ENCODE measurements around the gene CHRD.

The CHRD gene

GRCh38 chr3:184360929-184361531 is 18.8 kb upstream of the CHRD start:
- no peak for DNase-seq (ENCODE audit: low read depth in 2 of 2)

- no peak for DNase-seq (ENCODE audit: low read depth in 2 of 2)
Measured at GRCh38 chr3:184361532-184361931, 18.3 kb upstream of the CHRD start, which contains the start of the genes CLCN2 and POLR2H. TSS of gene CLCN2 (minus strand) at chr3:184361605. CDS start at chr3:184361479, 126 bp downstream. TSS of gene POLR2H (plus strand) at chr3:184361710. CDS start at chr3:184363493, 1,783 bp downstream.

GRCh38 chr3:184361932-184362667 is 17.8 kb upstream of the CHRD start:
- DNase-seq (ENCODE audit: low read depth in 2 of 2), result no peak

- DNase-seq (ENCODE audit: low read depth in 2 of 2), result peak; percentile 94
Measured at GRCh38 chr3:184362668-184363546, 16.9 kb upstream of the CHRD start.

DNA sequence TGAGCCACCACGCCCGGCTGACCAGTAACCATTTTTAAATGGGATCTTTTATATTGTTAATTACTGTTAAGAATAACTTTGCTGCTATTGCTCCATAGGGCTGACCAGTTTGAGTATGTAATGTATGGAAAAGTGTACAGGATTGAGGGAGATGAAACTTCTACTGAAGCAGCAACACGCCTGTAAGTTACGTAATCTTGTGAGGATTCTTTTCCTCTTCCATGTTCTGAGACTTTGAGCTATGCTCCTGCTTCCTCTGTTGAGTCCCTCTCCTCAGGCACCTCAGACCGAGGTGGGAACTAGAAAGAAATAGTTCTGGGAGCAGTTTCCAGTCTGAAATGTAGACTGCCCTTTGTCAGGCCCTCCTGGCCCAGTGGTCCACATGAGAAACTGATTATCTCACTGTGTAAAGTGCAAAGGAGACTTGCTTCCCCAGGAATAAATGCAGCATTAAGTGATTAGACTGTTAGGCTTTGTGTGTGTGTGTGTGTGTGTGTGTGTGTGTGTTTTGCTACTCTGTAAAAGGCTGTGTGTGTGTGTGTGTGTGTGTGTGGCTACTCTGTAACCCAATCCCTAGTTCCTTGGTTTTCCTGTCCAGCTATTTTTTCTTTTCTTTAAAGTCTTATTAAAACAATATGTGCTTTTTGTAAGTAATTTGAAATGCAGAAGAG is 13.1 kb upstream of the CHRD start:
- no peak for DNase-seq (ENCODE audit: low read depth in 2 of 2)

DNA sequence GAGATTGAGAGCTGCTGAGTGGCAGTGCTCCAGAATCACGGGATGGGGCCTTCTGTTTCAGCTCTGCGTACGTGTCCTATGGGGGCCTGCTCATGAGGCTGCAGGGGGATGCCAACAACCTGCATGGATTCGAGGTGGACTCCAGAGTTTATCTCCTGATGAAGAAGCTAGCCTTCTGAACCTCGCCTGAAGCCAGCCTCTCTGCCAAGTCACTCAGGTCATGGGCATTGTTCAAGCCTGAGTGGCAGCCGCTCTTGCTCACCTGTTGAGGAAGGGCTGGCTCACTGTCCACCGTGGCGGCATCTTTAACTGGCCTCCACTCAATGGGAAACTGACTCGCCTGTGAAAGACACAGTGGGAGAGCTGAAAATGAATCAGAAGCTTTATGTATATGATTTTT is 11.7 kb upstream of the CHRD start:
- no peak for DNase-seq (ENCODE audit: low read depth in 2 of 2)

- DNase-seq (ENCODE audit: low read depth in 2 of 2), result no peak
Measured at GRCh38 chr3:184368586-184369183, 11.2 kb upstream of the CHRD start.

DNA sequence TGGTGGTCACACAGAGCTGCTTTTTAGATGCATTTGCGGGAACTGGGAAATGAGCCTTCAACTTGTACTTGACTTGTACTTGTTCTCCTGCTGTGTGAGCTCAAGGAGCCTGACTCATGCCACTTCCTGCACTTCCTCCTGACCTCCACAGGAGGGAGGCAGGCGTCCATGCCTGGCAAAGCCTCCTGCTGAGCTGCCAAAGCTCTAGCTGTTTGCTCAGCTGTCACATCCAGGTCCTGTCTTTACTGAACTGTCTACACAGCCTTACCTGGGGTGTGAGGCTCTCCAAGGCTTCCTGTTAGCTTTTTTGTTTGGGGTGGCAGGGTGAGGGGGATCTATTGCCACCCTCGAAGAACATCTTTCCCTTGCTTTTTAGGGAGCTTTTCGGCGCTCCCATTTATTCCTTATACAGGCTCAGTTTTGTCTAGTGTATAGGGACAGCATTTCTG is 8.3 kb upstream of the CHRD start:
- no peak for DNase-seq (ENCODE audit: low read depth in 2 of 2)

GRCh38 chr3:184372296-184372821 is 7.5 kb upstream of the CHRD start:
- DNase-seq (ENCODE audit: low read depth in 2 of 2), result no peak

DNA sequence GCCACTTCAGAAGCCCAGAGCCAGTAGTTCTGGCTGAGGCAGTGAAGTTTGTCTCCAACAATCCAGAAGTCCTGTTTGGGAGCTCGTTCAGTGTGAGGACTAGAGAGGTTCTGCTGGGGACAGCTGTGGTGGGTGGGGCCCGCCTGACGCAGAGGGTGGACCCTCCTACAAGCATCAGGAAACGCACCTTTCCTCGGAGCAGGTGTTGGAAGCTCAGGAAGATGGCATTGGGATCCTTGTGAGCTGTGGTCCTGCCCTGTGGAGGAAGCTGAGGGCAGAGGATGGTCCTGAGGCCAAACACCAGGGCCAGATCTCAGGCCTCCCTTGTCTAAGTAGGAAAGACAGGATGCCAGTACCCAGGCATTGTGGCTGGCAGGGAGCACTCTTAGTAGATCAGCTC is 6.9 kb upstream of the CHRD start:
- no peak for DNase-seq (ENCODE audit: low read depth in 2 of 2)

- no peak for DNase-seq (ENCODE audit: low read depth in 2 of 2)
Measured at GRCh38 chr3:184373422-184373821, 6.4 kb upstream of the CHRD start.

- DNase-seq (ENCODE audit: low read depth in 2 of 2), result no peak
Measured at GRCh38 chr3:184375747-184376461, 4.0 kb upstream of the CHRD start.

DNA sequence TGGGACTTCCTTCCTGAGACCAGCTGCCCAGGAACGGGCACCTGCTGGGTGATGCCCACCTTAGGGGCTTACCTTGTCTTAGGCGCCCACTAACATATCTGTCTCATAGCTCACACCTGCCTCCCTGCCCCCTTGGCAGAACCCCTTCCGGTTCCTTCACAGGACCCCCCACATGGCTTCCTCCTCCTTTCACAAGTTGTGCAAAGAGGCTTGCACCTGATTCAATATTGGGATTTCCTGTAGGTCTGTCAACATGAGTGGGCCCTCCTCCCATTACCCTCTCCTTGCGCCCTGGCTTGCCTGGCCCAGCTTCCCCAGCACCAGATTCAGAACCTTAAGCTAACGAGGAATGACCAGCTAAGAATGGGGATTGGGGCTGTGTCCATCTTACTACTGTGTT is 2.5 kb upstream of the CHRD start:
- DNase-seq (ENCODE audit: low read depth in 2 of 2), result no peak

DNA sequence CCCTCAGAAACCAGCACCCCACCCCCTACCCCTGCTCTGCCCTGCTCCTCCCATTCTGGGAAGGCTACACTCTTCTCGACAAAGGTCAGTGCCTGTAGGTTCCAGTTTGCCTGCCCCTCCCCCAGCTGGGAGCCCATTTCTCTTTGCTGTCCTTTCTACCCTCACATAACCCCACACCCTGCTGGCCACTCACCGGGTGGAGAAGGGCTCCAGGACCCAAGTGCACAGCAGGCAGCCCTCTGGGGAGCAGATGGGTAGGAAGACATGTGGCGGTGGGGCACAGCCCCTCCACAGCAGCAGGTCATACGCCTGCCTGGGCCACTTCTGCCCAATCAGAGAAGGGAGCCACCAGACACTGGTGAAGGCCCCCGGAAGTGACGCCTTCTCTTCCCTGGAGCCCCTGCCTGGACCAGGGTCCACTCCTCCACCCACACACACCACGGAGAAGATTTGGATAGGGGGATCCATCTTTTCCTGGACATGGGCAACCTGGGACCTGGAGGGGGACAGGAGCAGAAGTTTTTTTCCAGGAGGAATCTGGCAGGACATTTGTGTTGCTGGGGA is 1.9 kb upstream of the CHRD start, which contains the start of gene THPO:
Gene THPO, minus strand, starts transcription at position 326 of the 564 bp plus-strand sequence. CDS start 1,948 bp downstream, outside the sequence.
- DNase-seq (ENCODE audit: low read depth in 2 of 2), result no peak

GRCh38 chr3:184378651-184379357 is 1.1 kb upstream of the CHRD start:
- DNase-seq (ENCODE audit: low read depth in 2 of 2), result no peak

DNA sequence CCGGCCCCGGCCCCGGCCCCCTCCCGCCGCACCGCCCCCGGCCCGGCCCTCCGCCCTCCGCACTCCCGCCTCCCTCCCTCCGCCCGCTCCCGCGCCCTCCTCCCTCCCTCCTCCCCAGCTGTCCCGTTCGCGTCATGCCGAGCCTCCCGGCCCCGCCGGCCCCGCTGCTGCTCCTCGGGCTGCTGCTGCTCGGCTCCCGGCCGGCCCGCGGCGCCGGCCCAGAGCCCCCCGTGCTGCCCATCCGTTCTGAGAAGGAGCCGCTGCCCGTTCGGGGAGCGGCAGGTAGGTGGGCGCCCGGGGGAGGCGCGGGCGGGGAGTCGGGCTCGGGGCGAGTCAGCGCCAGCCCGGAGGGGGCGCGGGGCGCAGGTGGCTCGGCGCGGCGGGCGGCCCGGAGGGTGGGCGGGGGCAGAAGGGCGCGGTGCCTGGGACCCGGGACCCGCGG is 352 bp downstream of the CHRD start:
- no peak for DNase-seq (ENCODE audit: low read depth in 2 of 2)

DNA sequence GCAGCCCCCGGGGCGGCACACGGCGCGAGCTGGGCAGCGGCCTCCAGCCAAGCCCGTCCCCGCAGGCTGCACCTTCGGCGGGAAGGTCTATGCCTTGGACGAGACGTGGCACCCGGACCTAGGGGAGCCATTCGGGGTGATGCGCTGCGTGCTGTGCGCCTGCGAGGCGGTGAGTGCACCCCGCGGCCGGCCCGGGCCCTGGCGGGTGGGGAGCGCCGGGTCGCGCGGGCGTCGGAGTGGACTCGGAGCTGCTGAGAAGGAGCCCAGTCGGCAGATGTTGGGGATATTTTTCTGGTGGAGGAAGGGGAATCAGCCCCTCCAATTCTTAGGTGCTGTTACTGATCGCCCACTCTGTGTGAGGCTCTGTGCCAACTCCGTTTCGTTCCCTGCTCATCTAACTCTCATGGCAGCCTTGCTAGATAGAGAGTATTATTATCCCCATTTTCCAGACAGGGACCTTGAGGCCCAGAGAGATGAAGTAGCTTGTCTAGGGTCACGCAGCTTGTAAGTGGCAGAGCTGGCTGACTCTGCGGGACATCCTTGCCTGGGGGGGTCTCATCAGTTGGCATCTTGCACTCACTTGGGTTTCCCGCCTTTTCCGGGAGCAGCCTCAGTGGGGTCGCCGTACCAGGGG is 890 bp downstream of the CHRD start:
- no peak for DNase-seq (ENCODE audit: low read depth in 2 of 2)
